Stimulated activated CD4-positive, alpha-beta T cell treated with anti-CD3 and anti-CD28 coated beads, Interleukin-2, amount 100 ng/mL, for 48 hours (primary cell): ENCODE data around the gene MPPED2.
"Not testable (repeated sequence)": the region's sequence is repeated elsewhere in the genome, so short reads cannot be mapped to it uniquely, and the experiment has no call there.

ENCODE experiments used
- DNase-seq, 2 donors: peaks; one replicate each; pipeline ENCODE4 v3.0.0-alpha.2; 2020

MPPED2 gene

DNA sequence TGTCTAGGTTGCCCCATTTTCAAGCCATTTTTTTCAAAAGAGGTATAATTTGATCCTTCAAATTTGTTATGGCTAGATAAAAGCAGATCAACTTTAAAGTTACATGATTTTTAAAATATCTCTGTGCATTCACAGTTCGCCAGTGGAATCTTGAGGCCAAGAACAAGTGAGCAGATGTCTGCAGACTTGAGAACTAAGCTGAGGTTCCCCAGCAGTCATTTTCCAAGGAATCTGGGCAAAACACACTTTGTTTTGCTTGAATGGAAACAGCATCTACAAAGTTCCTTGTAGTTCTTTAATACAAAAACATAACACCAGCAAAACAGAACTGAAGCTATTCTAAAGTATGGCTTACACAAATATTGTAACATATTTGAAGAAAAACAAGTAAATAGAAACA lies 7.7 kb downstream of the MPPED2 start:
- no peak for DNase-seq

DNA sequence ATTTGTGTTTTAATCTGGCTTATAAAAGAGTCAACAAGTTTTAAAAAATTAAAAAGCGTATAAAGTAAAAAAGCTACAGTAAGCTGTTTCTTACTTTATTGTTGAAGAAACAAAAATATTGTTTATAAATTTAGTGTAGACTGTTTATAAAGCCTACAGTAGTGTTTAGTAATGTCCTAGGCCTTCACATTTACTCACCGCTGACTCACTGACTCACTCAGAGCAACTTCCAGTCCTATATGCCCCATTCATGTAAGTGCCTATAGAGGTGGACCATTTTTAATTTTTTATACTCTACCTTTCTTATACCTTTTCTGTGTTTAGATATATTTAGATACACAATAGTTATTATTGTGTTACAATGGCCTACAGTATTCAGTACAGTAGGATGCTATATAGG lies 12.2 kb downstream of the MPPED2 start:
- DNase-seq, result no peak

DNA sequence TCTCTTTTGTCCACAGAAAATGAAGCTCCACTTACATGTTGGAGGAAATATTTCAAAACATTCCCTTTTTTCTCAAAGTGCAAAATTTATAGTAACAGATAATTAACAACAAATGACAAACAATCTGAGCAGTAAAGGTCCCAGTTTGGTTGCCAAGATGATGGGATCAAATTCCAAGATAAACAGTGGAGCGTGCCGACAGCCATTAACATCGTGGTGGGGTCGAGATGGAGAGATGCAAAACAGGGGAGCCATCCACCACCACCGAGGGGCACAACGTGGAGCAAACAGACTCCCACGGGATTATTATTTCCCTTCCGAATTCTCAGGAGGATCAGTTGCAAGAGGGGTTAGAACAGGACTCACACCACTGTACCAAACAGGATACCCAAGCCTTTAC lies 17.2 kb downstream of the MPPED2 start:
- DNase-seq, result no peak

DNA sequence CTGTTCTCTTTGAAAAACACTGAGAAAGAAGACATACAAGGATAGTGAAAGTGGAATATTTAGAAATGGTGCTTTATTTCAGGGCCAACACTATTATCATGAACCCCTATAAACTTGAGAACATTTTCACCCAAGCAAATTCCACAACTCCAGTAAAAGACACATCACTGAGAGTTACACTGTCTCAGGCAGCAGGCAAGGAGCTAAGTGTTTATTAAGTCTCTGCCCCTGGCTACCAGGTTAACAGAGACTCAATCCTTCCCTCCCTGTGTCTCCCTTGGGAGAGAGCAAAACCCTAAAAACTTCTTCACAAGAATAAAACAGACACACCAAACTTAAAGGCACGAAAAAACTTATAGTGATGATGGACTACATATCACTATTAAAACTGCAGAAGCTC lies 18.5 kb downstream of the MPPED2 start:
- no peak for DNase-seq

DNA sequence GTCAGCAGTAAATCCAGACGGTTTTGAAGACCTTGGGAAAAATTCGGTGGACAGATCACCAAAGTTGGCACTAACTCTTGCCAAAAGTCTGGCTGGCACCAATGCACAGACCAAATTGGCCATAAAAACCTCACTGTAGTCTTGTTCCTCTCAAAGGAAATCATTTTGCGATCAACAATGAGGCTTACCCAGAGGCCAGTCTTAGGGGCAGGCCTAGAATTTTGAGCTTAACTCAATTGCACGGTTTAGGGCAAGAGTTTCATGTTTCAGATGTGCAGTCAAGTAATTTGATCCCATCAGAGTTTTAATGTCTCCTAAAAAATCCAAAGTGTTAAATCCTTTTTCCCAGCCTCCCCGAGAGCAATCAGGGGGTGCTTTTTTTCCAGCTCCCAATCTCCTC lies 19.0 kb downstream of the MPPED2 start:
- DNase-seq, result no peak

DNA sequence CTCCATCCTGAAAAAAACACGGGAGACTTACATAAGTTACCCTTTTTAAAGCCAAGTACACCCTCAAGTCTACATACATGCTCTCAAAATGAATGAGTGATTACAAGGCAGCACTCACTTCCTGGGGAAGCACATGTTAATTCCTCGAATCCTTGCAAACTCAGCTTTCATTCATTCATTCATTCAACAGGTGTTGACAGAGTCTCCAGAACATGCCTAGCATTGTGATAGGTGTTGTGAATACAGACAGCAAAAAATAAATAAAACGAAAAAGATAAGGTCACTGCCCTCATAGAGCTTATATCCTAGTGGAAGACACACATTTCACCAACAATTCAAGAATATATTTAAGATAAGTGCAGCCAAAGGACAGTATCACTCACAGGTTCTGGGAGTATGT lies 19.7 kb downstream of the MPPED2 start:
- DNase-seq, result no peak

DNA sequence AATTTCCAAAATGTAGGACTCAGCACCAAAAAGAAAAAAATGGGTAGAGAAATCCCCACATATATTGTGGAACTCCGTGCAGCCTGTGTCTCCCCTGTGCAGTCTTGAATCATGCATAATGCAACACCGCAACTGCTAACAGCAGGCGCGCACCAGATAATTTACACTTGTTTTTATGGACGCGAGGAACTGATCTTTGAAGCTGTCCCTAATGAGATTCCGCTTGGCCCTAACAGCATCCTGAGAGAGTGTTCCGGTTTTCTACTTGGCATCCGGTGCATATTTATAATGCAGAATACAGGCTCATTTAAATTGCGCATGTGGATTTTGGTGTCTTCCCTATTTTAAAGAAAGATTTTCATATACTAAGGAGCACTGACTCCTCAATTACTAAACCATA lies 21.1 kb downstream of the MPPED2 start:
- DNase-seq, result no peak

DNA sequence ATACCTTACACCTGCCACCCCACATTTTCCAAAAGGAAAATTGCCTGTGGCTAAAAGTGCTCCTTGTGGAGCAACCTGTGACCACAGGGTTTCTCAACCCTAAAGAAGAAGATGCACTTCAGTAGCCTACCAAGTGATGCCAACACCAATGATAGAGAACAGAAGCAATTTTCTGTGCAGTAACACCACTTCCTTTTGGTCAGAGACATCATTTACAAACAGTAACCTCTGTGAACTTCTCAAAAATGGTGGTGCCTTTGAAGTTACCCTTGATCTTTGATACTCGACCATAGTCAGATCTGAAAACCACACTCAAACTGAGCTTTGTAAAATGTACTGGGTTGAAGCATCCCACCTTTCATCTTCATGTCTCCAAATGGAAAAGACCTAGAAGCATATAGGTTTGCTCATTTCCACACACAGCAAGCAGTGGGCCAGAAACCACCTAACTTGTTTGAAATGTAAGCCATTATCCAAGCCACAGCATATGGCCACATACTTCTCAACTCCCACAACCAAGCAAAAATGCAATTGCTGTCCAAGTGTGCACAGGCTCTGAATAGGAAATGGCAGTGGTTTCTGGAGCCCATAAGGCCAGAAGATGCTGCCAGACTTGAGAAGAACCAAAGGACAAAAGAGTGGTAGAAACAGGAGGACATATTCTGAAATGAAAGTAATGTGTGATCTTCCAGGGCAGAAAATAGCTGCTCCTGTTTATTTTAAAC lies 24.3 kb downstream of the MPPED2 start:
- no peak for DNase-seq

DNA sequence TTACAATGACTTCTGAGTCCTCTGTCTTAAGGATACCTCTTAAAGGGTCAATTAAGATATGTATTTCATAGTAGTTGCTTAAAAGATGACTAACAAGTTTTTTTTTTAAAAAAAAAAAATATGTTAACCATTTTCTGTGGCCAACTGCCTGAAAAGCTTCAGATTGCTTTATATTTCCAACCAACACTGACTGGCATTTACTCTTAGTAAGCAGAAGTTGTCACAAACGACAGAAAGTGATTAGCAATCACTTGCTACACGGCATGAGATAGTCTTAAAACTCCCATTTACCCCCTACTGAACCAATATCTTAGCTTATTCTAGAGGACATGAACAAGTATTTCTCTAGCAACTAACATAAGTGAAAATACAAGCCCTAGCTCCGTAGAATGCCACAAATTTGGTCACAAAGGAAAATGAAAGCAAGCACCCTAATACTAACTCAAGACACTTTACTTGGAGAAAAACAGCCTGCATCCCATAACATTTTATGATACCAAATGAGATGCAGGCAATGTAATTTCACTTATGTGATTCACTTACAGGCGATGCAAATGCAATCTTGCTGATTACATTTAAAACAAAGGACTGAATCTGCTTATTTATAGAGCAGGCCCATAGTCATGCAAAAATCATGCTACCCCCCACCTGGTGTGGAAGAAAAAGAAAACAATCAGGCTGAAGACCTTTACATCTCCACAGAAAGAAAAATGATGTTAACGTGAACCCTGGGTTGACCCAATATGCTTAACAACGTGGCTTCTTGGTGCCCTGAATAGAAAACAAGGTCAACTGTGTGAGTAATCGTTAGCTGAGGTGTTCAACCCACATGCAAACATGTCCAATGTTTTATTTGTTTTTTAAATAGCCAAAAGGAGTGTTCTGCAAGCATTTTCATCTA lies 25.7 kb downstream of the MPPED2 start:
- no peak for DNase-seq

DNA sequence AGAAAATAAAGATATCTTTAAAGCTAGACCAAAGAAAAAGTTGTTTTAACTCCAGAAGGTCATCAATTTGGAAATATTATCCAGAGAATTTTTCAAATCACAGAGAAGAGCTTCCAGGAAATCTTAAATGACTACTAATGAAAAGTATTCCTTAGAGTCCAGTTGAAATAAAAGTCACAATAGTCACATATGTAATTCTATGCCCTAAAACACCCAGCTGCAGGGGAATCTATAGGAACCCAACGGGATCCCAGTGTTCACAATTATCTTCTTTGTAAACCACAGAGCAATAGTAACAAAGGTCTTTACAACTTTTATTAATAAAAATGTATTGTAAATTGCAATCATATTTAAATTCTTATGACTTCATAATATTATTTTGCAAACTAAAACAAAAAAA lies 27.1 kb downstream of the MPPED2 start:
- DNase-seq, result no peak

DNA sequence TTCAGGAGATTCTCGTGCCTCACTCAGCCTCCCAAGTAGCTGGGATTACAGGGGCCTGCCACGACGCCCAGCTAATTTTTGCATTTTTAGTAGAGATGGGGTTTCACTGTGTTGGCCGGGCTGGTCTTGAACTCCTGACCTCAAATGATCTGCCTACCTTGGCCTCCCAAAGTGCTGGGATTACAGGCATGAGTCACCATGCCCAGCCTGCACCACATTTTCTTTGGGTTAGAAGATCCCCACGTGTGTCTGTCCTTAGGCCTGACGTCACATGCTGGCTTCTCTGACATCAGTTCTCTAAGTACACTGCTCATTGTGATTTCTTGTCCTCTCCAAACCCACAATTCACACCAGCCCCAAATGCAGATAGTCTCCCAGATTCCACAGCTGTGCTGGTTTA lies 31.6 kb downstream of the MPPED2 start:
- DNase-seq, result not testable (repeated sequence)

DNA sequence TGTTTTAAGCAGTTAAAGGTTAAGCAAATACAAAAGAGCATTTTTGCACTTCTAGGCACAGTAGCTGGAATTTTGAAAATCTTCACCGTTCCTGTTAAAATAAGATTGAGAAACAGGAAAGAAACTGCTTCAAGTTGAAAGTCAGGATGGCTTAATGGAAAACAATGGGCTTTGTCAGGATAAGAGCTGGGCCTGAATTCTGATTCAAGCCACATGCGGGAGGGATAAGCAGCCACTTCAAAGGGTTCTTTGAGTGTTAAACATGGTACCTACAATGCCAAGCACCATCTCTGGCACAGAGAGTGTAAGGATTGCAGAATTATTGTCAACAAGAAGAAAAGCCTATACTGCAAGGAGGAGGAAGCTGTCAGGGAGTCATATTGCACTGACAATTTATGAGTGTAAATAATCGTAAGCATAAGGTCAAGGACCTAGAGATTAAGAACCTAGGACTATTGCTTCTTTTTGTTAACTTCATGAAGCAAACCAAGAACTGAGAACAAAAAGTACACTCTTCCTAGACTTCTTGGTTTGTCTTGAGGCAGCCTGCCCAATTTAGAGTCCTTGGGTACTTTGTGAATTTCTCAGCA lies 32.5 kb downstream of the MPPED2 start:
- no peak for DNase-seq

DNA sequence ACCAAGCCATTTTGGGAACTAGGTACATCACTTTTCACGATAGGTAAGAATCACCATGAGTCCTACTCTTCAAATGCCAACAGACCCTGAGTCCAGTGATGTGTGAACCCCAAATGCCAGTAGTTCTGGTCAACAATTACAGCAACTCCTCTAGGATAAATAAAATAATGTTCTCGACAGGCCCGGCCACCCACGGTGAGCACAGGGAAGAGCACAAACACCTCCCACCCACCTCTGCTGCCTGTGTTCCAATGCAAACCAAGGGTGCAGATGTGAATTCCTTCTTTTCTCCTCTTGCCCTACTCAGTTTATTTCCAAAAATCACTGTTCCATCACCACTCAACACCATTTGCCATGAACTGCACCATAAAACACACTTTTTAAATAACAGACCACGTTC lies 33.3 kb downstream of the MPPED2 start:
- DNase-seq, result no peak

DNA sequence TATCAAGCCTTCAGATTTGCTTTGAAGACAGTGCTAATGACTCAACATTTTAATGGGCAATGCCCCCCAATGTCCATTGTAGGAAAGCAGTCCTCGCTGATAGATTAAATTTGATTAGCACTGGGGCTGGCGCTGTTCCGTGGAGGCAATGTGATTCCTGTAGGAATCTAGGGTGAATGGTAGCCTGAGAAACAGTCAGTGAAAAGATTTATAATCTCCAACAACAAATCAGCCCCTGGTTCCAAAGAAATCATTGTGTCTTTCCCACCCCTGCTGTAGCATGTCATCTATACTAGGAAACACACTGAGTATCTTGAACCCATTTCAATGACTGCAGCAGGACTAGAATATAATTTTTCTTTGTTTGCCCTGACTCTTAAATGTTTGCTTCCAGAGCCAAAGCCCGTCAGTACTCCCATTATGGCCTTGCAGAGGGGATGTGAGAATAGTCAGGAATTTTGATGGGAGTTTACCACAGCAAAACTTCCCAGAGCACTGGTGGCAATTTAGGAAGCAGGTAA lies 36.1 kb downstream of the MPPED2 start:
- DNase-seq, result no peak

DNA sequence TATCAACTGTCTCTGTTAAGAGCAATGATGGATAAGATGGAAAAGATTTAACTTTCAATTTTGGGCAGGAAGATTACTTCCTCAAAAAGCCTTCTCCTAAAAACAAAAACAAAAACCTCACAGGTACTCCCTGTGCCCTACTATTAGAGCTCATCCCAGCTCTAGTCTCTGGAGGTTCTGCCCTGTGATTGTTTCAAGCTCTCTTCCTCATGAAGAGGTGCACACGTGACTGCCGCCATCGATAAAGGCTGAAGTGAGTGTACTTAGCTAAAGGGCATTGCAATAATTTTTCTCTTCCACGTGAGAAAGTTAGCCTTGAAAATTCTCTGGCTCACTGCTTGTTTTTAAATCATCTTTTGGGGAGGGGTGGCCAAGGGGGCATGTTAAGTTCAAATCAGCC lies 36.6 kb downstream of the MPPED2 start:
- DNase-seq, result no peak

DNA sequence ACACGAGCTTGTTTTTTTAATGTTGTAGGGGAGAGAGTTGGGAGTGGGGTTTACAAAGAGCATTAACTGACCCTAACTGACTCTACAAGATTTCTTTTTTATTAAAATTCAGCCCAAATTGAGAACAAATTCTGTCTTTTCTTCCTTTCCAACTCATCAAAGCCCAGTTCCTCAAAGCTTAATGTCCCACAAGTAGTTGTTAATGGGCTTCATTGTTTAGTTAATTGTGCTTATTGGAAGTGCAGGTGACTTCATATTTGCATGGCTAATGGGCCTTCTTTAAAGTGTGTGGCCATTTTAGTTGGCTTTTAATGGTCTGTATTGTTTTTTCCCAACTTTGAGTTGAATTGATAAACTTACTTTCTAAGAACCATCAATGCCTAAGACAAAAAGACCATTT lies 39.8 kb downstream of the MPPED2 start:
- no peak for DNase-seq

DNA sequence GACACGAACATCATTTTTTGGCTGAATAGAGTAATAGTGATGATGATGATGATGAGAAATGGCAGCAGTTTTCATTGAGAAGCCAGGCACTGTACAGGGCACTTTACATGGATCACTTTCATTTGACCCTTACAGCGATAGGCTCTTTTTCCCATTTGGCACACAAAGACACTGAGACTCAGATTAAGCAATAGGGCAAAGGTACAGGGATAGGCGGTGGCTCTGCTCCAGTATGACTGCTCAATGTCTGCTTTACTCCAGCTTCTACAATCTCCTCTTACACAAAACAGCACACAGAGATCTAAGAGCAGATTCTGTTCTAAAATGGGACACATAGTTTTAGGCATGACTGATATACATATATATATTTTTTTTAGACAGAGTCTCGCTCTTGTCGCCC lies 40.6 kb downstream of the MPPED2 start:
- no peak for DNase-seq

DNA sequence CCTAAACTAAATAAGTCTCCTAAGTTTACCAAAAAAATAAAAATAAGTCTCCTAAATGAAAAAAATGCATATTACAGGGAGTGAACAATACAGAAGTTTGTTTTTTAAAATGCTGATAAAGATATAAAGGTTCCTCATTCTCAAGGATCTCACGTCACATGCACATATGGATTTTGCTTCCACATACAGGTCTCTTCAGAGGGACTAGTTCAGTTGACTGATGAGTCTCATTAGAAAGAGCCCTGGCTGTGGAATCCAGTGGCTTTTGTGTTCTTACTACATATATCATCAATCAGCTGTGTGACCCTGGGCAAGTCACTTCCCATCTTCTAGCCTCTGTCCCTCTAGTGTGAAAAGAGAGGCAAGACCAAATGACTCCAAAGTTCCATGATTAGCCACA lies 43.1 kb downstream of the MPPED2 start:
- DNase-seq, result no peak

DNA sequence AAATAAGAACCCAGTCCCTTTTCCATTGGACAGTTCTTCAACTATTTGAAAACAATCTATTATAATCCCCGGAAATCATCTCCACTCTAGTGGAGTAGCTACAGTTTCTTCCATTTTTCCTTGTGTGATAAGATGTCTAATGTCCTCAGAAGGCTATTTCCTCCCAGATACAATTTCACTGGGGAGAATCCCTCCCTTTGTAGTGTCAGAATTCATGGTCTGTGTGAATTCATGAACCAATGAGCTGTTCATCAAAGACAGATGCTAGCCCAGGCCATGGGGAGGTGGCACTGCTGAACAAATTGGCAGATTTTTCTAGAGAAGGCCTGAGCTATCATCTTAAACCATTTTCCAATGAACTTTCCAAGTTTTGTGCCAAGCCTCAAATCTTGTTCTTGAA lies 45.4 kb downstream of the MPPED2 start:
- DNase-seq, result no peak

DNA sequence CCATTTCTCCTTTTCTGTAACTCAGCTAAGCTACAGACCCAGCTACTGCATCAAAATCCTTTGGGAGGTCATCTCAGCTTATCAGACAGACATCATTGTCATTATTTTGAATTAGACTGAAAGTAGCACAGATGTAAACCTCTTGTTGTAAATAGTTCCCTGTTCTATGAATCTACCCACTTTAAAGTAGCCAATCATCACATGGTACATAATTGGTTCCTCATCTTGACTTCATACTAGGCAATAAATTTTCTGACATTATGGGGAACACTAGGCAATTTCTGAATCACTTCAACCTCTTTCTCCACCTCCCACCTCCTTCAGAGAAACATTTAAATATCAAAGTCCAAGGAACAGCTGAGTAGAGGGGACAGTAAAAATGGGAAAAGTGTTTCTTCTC lies 47.9 kb downstream of the MPPED2 start:
- DNase-seq, result no peak

DNA sequence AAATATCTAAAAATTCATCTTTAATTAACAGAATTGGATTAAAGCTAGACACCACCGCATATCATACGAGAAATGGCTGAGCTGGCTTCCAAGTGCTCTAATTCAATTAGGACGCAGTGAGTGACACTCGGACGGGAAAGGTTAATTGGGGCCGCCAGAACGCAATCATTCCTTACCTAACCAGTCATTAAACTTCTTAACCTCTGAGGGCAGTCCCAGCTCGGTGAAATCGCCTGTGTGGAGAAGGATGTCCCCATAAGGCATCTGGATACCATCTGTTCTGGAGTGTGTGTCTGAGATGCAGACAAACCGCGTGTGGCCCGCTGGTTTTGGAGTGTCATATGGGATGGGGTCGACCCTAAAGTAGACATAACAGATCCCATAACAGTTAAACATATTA lies 50.3 kb downstream of the MPPED2 start:
- DNase-seq, result no peak

DNA sequence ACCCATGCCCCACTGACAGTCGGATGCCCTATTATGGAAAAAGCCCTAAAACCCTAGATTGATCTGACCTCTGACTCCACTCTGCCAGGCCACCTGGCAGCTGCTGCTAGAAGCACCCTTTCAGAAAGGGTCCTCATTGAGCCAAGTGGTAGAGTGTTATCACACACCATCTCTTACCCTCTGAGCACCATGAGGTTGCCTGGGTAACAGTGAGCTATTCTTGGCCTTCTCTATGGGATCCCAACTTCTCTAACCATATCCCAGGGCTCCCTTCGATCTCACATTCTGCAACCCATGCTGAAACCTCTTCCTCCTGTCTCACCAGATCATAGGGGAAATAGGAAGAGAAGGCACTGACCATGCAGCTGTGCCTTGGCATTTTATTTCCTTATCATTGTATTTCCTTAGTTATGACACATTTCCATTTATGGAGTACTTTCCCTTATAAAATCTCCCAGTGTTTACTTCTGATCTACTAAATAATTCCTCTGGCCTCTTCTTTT lies 52.7 kb downstream of the MPPED2 start:
- DNase-seq, result no peak

DNA sequence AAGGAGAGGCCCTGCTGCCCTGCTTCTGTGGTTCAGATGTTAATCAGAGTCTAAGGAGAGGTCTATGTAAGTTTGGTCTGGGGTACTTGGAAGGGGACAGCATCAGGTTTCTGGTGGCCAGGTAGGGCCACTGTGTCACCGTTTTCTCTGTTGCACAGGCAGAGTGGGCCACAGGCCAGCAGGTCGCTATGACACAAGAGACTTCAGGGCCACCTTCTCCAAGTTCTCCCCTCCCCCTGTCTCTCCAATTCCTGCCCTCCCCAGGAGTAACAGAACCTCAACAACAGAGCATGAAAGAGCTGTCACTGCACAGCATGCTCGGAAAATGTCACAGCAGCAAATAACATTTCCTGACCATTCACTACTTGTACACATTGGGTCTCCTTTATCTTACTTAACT lies 58.6 kb downstream of the MPPED2 start:
- DNase-seq, result no peak

DNA sequence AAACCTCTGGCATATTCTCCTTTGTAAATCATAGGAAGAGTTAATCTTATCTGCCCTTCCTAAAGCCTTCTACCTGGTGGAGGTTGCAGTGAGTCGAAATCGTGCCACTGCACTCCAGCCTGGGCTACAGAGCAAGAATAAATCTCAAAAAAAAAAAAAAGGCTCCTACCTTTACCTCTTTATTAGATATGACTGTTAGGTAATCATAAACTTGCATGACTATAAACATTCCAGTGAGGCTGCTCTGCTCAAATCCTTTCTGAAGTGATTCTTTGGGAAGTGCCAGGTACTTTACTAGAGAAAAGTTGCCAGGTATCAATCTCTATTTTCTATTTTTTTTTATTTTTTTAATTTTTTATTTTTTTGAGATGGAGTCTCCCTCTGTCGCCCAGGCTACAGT lies 59.6 kb downstream of the MPPED2 start:
- DNase-seq, result no peak
